Stimulated activated naive CD4-positive, alpha-beta T cell treated with Interleukin-2 at 50 U/mL for 16 hours (primary cell): Measurements from ENCODE around the gene MMP27.

ENCODE experiments used
- DNase-seq: peaks from one replicate; lab custom pipeline; 2025; lab: John Stamatoyannopoulos, UW

Gene MMP27

GRCh38 chr11:102703826-102704493 is 1.6 kb downstream of the MMP27 start:
- no peak for DNase-seq

GRCh38 chr11:102695201-102695600 is 10.4 kb downstream of the MMP27 start:
- DNase-seq, result no peak

- DNase-seq, result no peak
These were observed 19.8 kb downstream of the MMP27 start for GRCh38 chr11:102685754-102686153.

DNA sequence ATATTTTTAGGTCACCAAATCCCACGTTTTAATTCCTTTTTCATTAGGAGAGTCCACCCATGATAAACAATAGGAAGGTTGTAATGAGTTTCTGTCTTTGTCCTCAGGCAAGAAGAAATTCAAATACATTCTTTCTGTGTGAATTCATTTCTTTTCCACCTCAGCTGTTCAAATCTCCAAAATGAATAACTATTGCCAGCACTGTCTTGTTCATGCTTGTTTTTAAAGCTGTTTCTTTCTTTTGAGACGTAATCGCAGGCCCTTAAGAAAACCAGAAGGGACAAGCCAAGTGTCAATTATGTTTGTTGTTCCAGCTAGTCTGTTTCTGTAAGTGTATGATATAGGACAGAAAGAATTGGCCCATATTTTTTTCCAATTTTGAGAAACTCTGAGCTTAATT is 20.2 kb downstream of the MMP27 start:
- DNase-seq, result no peak

DNA sequence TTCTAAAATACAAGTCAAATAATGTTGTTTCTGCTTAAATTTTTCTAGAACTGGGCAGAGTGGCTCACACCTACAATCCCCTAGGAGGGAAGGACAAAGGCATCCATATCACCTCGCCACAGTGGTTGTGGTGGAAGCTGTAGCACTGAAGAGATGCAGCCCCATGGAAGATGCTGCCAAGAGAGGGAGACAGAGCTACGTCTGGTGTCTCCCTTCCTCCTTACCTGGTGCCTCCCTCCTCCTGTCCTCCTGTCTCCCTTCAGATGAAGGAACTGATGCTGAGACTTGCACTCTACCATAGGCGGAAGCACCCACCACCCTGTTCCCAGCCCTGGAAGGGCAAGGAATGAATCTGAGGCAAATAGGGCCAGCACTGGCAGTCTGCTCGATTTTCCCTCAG is 22.3 kb downstream of the MMP27 start:
- DNase-seq, result no peak

DNA sequence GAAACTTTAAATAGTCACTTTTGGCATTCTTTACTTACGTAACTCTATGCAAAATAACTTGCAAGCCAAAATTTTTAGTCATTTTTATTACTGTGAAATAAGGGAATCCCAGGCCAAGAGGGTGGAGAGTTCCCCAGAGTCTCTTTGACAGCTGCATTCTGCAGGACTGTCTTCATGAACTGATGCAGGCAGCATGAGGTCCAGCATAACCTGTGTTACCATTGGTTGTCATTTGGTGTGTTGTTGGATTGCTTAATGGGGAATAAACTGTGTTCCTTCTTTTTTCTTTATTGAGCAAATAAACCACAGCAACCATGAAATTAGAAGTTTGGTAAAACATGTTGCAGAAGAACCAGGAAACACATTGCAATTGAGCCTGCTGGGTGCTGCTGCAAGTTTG is 24.6 kb downstream of the MMP27 start:
- no peak for DNase-seq

DNA sequence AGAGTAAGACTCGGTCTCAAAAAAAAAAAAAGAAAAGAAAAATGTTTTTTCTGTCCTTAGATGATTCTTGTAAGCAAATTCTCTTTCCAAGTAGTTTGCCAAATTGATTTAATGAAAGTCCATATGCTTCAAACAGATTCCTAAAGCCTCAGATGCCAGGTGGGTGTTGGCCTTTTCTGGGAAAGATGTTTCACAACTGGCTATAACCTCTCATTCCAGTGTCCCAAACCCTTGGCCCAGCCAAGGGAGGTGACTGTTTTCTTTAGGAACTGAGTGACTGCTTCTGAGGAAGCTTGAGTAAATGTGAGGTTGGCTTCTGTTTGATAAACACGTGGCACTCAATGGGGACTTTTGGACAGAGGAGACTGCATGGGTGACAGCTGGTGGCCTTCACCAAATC is 27.5 kb downstream of the MMP27 start:
- DNase-seq, result no peak

- DNase-seq, result no peak
These were observed 29.5 kb downstream of the MMP27 start for GRCh38 chr11:102676084-102676483.

- DNase-seq, result no peak
These were observed 35.9 kb downstream of the MMP27 start for GRCh38 chr11:102669664-102670063.

DNA sequence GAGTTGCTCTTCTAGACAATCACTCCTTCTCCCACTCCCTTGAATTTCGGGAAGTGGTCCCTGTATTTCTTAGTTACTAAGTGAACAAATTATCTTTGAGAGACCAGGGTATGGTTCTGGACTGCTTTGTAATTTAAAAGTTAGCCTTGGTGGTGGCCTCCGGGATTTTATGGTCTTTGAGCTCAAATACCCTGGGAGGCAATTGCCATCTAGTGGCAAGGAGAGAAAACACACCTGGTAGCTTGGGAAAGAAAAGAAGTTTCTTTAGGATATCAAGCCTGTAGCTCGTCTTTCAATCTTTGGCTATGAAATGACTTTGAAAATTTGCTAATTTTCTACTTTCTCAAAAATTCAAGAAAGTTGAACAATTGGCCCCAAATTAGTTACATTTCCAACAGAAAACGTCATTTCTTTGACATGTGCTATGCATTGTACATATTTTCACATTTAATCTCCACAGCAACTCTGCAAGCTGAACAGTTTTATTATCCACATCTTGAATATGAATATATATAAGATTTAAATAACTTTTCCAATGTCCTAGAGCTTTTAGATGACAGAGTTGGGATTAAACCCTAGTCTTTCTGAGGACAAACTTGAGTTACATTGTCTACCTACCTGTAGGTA is 39.1 kb downstream of the MMP27 start:
- no peak for DNase-seq

DNA sequence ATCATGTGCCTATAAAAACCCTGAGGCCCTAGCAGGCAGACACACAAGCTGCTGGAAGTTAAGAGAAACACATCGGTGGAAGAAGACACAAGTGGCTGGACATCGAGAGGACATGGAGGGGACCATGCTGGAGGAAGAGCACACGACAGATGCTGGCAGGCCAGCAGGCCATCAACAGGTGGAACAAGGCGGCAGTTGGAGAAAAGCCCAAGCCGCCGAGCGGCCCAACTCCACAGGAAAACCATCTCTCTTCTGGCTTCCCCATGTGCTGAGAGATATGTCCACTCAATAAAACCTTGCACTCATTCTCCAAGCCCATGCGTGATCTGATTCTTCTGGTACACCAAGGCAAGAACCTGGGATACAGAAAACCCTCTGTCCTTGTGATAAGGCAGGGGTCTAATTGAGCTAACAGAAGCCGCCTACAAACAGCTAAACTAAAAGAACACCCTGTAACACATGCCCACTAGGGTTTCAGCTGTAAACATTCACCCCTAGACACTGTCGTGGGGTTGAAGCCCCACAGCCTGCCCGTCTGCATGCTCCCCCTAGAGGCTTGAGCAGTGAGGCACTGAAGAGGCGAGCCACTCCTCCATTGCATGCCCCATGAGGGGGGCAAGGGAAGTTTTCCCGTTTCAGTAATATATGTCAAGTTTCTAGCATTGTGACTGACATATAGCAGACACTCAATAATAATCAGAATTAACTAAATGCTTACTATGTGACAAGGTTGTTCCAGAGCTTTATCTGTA is 41.4 kb downstream of the MMP27 start:
- DNase-seq, result no peak

DNA sequence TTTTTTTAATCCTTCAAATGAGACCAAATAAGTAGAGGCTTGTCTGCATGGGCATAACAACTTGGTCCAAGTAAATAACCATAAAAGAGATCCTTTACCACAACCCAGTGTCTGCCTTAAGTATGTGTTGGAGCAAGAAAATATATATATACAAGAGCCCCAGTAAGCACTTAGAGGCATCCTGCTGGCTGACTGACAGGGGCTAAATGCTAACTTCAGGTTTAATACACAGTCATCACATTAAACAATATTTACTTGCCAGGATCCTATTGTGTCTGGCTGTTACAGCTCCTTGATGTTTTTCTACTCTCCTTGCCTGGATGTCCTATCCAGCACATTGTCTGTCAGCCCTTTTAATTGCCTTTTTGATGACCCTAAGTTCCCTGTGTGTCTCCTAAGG is 43.0 kb downstream of the MMP27 start:
- no peak for DNase-seq

GRCh38 chr11:102661040-102661439 is 44.5 kb downstream of the MMP27 start:
- DNase-seq, result no peak

DNA sequence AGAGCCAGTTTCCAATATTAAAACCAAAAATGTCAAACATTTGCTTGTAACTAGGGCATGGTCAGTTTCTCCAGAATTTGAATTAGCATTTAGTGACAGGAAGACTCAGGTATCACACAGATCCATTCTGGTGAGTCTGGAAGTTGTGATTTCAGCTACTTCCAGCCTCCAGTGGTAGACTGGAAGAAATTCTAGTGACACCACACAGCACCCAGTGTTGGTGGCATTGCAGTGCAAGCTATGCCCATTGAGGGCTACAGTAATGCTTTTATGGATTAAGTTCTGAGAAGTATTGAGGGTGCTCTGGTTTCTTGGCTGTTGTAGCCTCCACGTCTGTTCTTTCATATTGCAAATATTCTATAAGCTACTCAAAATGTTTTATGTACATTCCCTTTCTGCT is 49.0 kb downstream of the MMP27 start:
- no peak for DNase-seq

- no peak for DNase-seq
These were observed 50.0 kb downstream of the MMP27 start for GRCh38 chr11:102655547-102655946.

DNA sequence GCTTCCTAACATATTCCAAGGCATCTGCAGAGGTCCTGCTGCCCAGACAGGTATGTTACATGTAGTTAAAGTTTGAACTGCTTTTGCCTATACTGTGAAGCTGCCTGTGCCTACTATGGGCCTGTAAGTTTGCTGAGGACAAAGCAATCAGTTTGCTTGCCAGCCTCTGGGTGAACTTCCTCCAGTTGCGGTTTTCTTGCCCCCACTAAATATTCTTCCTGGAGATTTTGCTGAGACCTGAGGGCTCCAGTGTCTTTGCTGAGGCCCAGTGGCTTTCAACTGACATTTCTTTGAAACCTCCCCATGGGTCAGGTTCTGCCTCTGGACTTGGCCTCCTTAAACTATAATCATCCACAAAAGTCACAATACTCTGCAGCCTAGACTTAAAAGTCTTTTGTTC is 50.8 kb downstream of the MMP27 start:
- DNase-seq, result no peak

GRCh38 chr11:102653744-102654291 is 51.8 kb downstream of the MMP27 start:
- DNase-seq, result no peak

- no peak for DNase-seq
These were observed 58.1 kb downstream of the MMP27 start for GRCh38 chr11:102647430-102647829.

- DNase-seq, result no peak
These were observed 61.6 kb downstream of the MMP27 start for GRCh38 chr11:102643941-102644340.
